Erythroblast (primary cell): ENCODE data around the gene SORCS1.

Experiments
- GATA1 ChIP-seq: IDR thresholded peaks from 2 replicates; pipeline ENCODE4 v1.6.1; 2011; ENCODE audit warnings: low read depth, mild to moderate bottlenecking, control low read depth, low read length, moderate library complexity
- POLR2A ChIP-seq: IDR thresholded peaks from 2 replicates; pipeline ENCODE4 v1.6.1; 2011; ENCODE audit warnings: mild to moderate bottlenecking, low read length

DNA sequence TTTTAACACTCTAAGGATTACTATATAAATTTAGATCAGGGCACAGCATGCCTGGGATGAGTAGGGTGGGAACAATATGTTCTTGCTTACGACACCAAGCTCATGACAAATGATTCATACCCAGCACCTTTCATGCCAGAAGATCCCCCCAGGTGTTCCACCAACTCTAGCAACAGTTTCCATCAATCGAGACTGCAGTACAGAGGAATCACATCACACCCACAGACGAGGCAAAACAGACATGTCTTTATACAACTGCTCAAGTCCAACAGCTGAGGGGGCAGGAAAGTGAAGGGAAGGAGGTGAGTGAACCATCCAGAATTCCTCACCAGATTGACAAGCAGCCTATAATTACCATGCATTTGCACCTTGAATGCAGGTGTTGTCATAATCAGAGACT is 3.6 kb downstream of the SORCS1 start:
- TF ChIP-seq POLR2A (no peak), GATA1 (no peak)
